DND-41 (cell line): ENCODE data around the gene GNAT2.

ENCODE experiments used
- ATAC-seq: fragments of 200-7000 bp; cut with Tn5 transposase; 3 replicates; pipeline ENCODE4 v1.9.1; 2021; ENCODE audit warnings: low read depth; ENCODE audit not compliant: insufficient read depth
- DNase-seq: peaks from one replicate; pipeline ENCODE4 v3.0.0-alpha.2; 2020
- H2AFZ ChIP-seq: 2 replicates; pipeline ENCODE4 v1.6.0; 2012; ENCODE audit warnings: low read depth, low read length
- H3K27ac ChIP-seq: 2 replicates; pipeline ENCODE4 v1.5.1; 2012; ENCODE audit warnings: low read length, inconsistent platforms
- H3K27me3 ChIP-seq: fragments of 200-600 bp; sonication (generic); 2 replicates; pipeline ENCODE4 v1.6.0; 2012; ENCODE audit warnings: low read length, mild to moderate bottlenecking, inconsistent platforms; ENCODE audit not compliant: insufficient read depth, poor library complexity
- H3K36me3 ChIP-seq: 2 replicates; pipeline ENCODE4 v1.5.1; 2012; ENCODE audit warnings: low read length, inconsistent platforms; ENCODE audit not compliant: insufficient read depth
- H3K4me1 ChIP-seq: 2 replicates; pipeline ENCODE4 v1.5.1; 2012; ENCODE audit warnings: mild to moderate bottlenecking, low read length; ENCODE audit not compliant: insufficient read depth
- H3K4me2 ChIP-seq: 2 replicates; pipeline ENCODE4 v1.6.0; 2012; ENCODE audit warnings: mild to moderate bottlenecking, moderate library complexity, low read length, inconsistent platforms; ENCODE audit not compliant: insufficient read depth
- H3K4me3 ChIP-seq, 2 experiments: fragments of 200-600 bp in 1 of 2; shearing (Covaris generic) in 1 of 2; 2 replicates each; pipeline ENCODE4 v1.5.1; 2012 to 2016; ENCODE audit warnings: inconsistent platforms in 2 of 2, low read length in 2 of 2, mild to moderate bottlenecking in 2 of 2, low read depth in 1 of 2, moderate library complexity in 1 of 2
- H3K79me2 ChIP-seq: 2 replicates; pipeline ENCODE4 v1.6.0; 2012; ENCODE audit warnings: low read length, inconsistent platforms; ENCODE audit not compliant: insufficient read depth
- H3K9ac ChIP-seq: 2 replicates; pipeline ENCODE4 v1.6.0; 2012; ENCODE audit warnings: low read depth, mild to moderate bottlenecking, inconsistent platforms, low read length, moderate library complexity
- H3K9me3 ChIP-seq: 2 replicates; pipeline ENCODE4 v1.5.1; 2012; ENCODE audit warnings: low read length, moderate library complexity, mild to moderate bottlenecking, inconsistent platforms; ENCODE audit not compliant: insufficient read depth, severe bottlenecking
- H4K20me1 ChIP-seq: 2 replicates; pipeline ENCODE4 v1.6.0; 2012; ENCODE audit warnings: low read length; ENCODE audit not compliant: insufficient read depth
- CTCF ChIP-seq: IDR thresholded peaks from 2 replicates; pipeline ENCODE4 v1.5.1; 2012; ENCODE audit warnings: borderline replicate concordance, low read length, moderate library complexity, mild to moderate bottlenecking; ENCODE audit not compliant: poor library complexity, severe bottlenecking; ENCODE audit errors: extremely low read depth
- EZH2 ChIP-seq: IDR thresholded peaks from 3 replicates; pipeline ENCODE4 v1.6.1; 2012; ENCODE audit warnings: borderline replicate concordance, low read depth, mild to moderate bottlenecking, moderate library complexity, low read length, inconsistent platforms; ENCODE audit not compliant: severe bottlenecking

Gene GNAT2

GRCh38 chr1:109627692-109628399 lies 8.4 kb upstream of the GNAT2 start:
- no peak for ATAC-seq
- DNase-seq: no peak
- TF ChIP-seq CTCF (no peak), EZH2 (no peak)
- no peak overlapping the region for H3K4me3 ChIP-seq
- peaks cover 55% of the 10 kb centered on the region for H3K36me3 ChIP-seq
- H3K9ac ChIP-seq: no peak overlapping the region
- H3K27me3 ChIP-seq: no peaks in the 10 kb centered on the region
- peaks cover 10% of the 10 kb centered on the region for H3K4me1 ChIP-seq
- peaks cover 18% of the 10 kb centered on the region; the same call in 1 of the 2 replicates for H3K79me2 ChIP-seq
- no peaks in the 10 kb centered on the region for H3K9me3 ChIP-seq
- H3K4me2 ChIP-seq: no peak overlapping the region
- peaks cover 6% of the 10 kb centered on the region; the same call in 1 of the 2 replicates for H4K20me1 ChIP-seq
- H3K27ac ChIP-seq: no peak overlapping the region
- no peak overlapping the region for H2AFZ ChIP-seq

GRCh38 chr1:109626682-109627408 lies 7.4 kb upstream of the GNAT2 start:
- H3K27ac ChIP-seq: no peak overlapping the region
- H3K79me2 ChIP-seq: peaks cover 28% of the 10 kb centered on the region
- ATAC-seq: no peak
- peaks cover 10% of the 10 kb centered on the region; the same call in 1 of the 2 replicates for H4K20me1 ChIP-seq
- H2AFZ ChIP-seq: no peak overlapping the region
- H3K4me3 ChIP-seq: no peak overlapping the region
- no peaks in the 10 kb centered on the region for H3K27me3 ChIP-seq
- H3K4me2 ChIP-seq: no peak overlapping the region
- peaks cover 19% of the 10 kb centered on the region for H3K4me1 ChIP-seq
- DNase-seq: no peak
- no peaks in the 10 kb centered on the region for H3K9me3 ChIP-seq
- H3K36me3 ChIP-seq: peaks cover 53% of the 10 kb centered on the region
- no peak for TF ChIP-seq EZH2
- TF ChIP-seq CTCF: no peak
- H3K9ac ChIP-seq: no peak overlapping the region

GRCh38 chr1:109625601-109626560 lies 6.5 kb upstream of the GNAT2 start:
- no peak for ATAC-seq
- Histone ChIP-seq H3K27me3 (no peaks in the 10 kb centered on the region), H3K9ac (no peak overlapping the region), H3K4me2 (no peak overlapping the region), H3K4me3 (no peak overlapping the region), H2AFZ (no peak overlapping the region), H3K9me3 (no peaks in the 10 kb centered on the region), H3K27ac (no peak overlapping the region), H4K20me1 (peaks cover 16% of the 10 kb centered on the region; the same call in 1 of the 2 replicates), H3K79me2 (peaks cover 36% of the 10 kb centered on the region), H3K4me1 (peaks cover 29% of the 10 kb centered on the region), H3K36me3 (peaks cover 43% of the 10 kb centered on the region)
- DNase-seq: no peak
- TF ChIP-seq CTCF (no peak), EZH2 (no peak)
